HepG2 (cell line): Measurements from ENCODE around the gene ETFDH. TPM values are rescaled to one million over a fixed set of nuclear protein-coding genes. Genes with fewer than 3 reads are reported as not detected.

ENCODE experiments used
- ATAC-seq: fragments of 200-7000 bp; cut with Tn5 transposase; 3 replicates; pipeline ENCODE4 v1.9.1; 2020; ENCODE audit warnings: mild to moderate bottlenecking, moderate library complexity
- BruUV-seq: library from RNA; stranded (reverse); fragments of 400-500 nt; replicated peaks from 2 replicates; lab custom pipeline; 2021; lab: Mats Ljungman, UMichigan
- CTCF ChIA-PET: fragments of 300-600 bp; formaldehyde crosslinking; extraction: SDS; loops from one replicate; lab custom pipeline; 2021; ENCODE audit warnings: low total read pairs, inconsistent platforms, low intra/inter-chr PET ratio; lab: Yijun Ruan, JAX
- POLR2A ChIA-PET: fragments of 350-600 bp; sonication (Branson Sonifier 250); formaldehyde crosslinking; loops from one replicate; lab custom pipeline; 2020; ENCODE audit warnings: antibody characterized with exemption, inconsistent platforms; lab: Yijun Ruan, JAX
- DNase-seq: peaks from one replicate; pipeline ENCODE4 v3.0.0-alpha.2; 2015; ENCODE audit warnings: low spot score
- FAIRE-seq: peaks from 3 replicates; lab custom pipeline; 2011; peaks lifted over from hg19 to GRCh38; lab: Jason Lieb, UNC
- H2AFZ ChIP-seq: one replicate; pipeline ENCODE4 v1.6.1; 2011; ENCODE audit warnings: low read length, inconsistent platforms
- H3K27ac ChIP-seq: fragments of 300-600 bp; 3 replicates; pipeline ENCODE4 v1.8.0; 2011; ENCODE audit warnings: mixed run types, mild to moderate bottlenecking, mixed read lengths, low read length, inconsistent platforms; ENCODE audit not compliant: insufficient read depth; ENCODE audit errors: extremely low read length
- H3K27me3 ChIP-seq, 2 experiments: fragments of 200-600 bp in 1 of 2; 2 replicates in 1 of 2; 3 replicates in 1 of 2; pipeline versions ENCODE4 v1.6.0 to v1.8.0; 2011; ENCODE audit warnings: low read length in 2 of 2, mild to moderate bottlenecking in 2 of 2, moderate library complexity in 2 of 2, inconsistent platforms in 1 of 2; ENCODE audit not compliant: insufficient read depth in 2 of 2, control insufficient read depth in 1 of 2
- H3K36me3 ChIP-seq, 2 experiments: fragments of 200-600 bp in 1 of 2; replicated peaks in 1 of 2; 2 replicates in 1 of 2; 3 replicates in 1 of 2; pipeline versions ENCODE4 v1.5.1 to v1.8.0; 2011; ENCODE audit warnings: low read length in 2 of 2, inconsistent platforms in 1 of 2; ENCODE audit not compliant: insufficient read depth in 2 of 2, control insufficient read depth in 1 of 2
- H3K4me1 ChIP-seq: 2 replicates; pipeline ENCODE4 v1.5.1; 2012; ENCODE audit warnings: low read length, inconsistent platforms; ENCODE audit not compliant: insufficient read depth
- H3K4me2 ChIP-seq: 2 replicates; pipeline ENCODE4 v1.6.0; 2011; ENCODE audit warnings: low read depth, low read length, inconsistent platforms
- H3K4me3 ChIP-seq, 3 experiments: fragments of 200-600 bp in 1 of 3; sonication (generic), shearing (Covaris generic) in 1 of 3; replicated peaks in 1 of 3; 2 replicates each; pipeline ENCODE4 v1.5.1; 2011 to 2016; ENCODE audit warnings: low read length in 3 of 3, inconsistent platforms in 2 of 3, low read depth in 2 of 3, mild to moderate bottlenecking in 2 of 3, control low read depth in 1 of 3, mixed read lengths in 1 of 3; ENCODE audit not compliant: insufficient read depth in 1 of 3
- H3K79me2 ChIP-seq: one replicate; pipeline ENCODE4 v1.6.1; 2011; ENCODE audit warnings: low read length, inconsistent platforms; ENCODE audit not compliant: insufficient read depth
- H3K9ac ChIP-seq: 2 replicates; pipeline ENCODE4 v1.6.0; 2011; ENCODE audit warnings: mild to moderate bottlenecking, low read depth, low read length, inconsistent platforms; ENCODE audit not compliant: insufficient read depth
- H3K9me3 ChIP-seq: 2 replicates; pipeline ENCODE4 v1.5.1; 2012; ENCODE audit warnings: mild to moderate bottlenecking, low read length
- H4K20me1 ChIP-seq: 2 replicates; pipeline ENCODE4 v1.6.0; 2011; ENCODE audit warnings: inconsistent platforms, mild to moderate bottlenecking, low read length, moderate library complexity; ENCODE audit not compliant: insufficient read depth
- SMC3 ChIP-seq: IDR thresholded peaks from 2 replicates; pipeline ENCODE4 v1.6.1; 2011; ENCODE audit warnings: low read length, improper control_type of control experiment
- SRY ChIP-seq: sonication (generic); formaldehyde crosslinking; IDR thresholded peaks from 2 replicates; pipeline ENCODE4 v1.8.0; 2022; ENCODE audit warnings: mild to moderate bottlenecking, missing genetic modification reagents
- XRCC5 ChIP-seq: fragments of 200-400 bp; formaldehyde crosslinking; optimal IDR thresholded peaks from 2 replicates; pipeline ENCODE3; 2017; ENCODE audit warnings: mild to moderate bottlenecking, low read length
- ZBTB21 ChIP-seq: sonication (generic); formaldehyde crosslinking; IDR thresholded peaks from 2 replicates; pipeline ENCODE4 v1.4.0; 2020; ENCODE audit warnings: missing genetic modification reagents
- ZNF562 ChIP-seq: sonication (generic); formaldehyde crosslinking; IDR thresholded peaks from 2 replicates; pipeline ENCODE4 v1.8.0; 2022; ENCODE audit warnings: missing genetic modification reagents, borderline replicate concordance
- ZNF7 ChIP-seq: IDR thresholded peaks from 2 replicates; pipeline ENCODE4 v1.6.1; 2016; ENCODE audit warnings: missing biosample characterization, missing genetic modification reagents
- WGBS: methylation state at CpG from one replicate; pipeline ENCODE4 v1.1.6; 2017; ENCODE audit warnings: low lambda C conversion rate; 5-methylcytosine and 5-hydroxymethylcytosine counted together
- in situ Hi-C: cut with HindIII; loops from 2 replicates; pipeline ENCODE4 v1.10.0; 2017; ENCODE audit warnings: low pct_unique_long_range_greater_than_20kb; ENCODE audit not compliant: extremely low pct_ligation_motif_present
- intact Hi-C: fragments of 100-400 bp; cut with micrococcal nuclease; formaldehyde crosslinking; loops from one replicate; pipeline ENCODE4 v1.10.0; 2022; ENCODE audit not compliant: unreplicated experiment
- polyA plus RNA-seq, 8 experiments: library from polyadenylated mRNA; depleted of rRNA in 3 of 8; stranded (reverse) in 7 of 8; unstranded in 1 of 8; fragments of >200 nt; fragmentation: Illumina TruSeq in 4 of 8; extraction: Trizol in 4 of 8; gene quantifications; 2 replicates each; pipeline versions ENCODE4 v1.2.1 to v1.2.3, GENCODE V29; 2011 to 2016; ENCODE audit warnings: low read depth in 4 of 8, missing spikeins in 1 of 8, mixed read lengths in 1 of 8; ENCODE audit not compliant: insufficient read depth in 1 of 8
- total RNA-seq, 5 experiments: library from RNA; depleted of rRNA; stranded (reverse); fragments of >200 nt; fragmentation: Illumina TruSeq; extraction: Trizol; gene quantifications; 2 replicates each; pipeline ENCODE4 v1.2.3, GENCODE V29; 2016; ENCODE audit warnings: low read depth in 1 of 5
- TF ChIP-seq, protein P1 (sequence below): sonication (generic); formaldehyde crosslinking; IDR thresholded peaks from 2 replicates; pipeline ENCODE4 v1.8.1; 2022; ENCODE audit warnings: low read depth, mild to moderate bottlenecking, missing genetic modification reagents
- TF ChIP-seq, protein P2 (sequence below): sonication (generic); formaldehyde crosslinking; IDR thresholded peaks from 2 replicates; pipeline ENCODE4 v1.4.0; 2020; ENCODE audit warnings: mild to moderate bottlenecking, missing genetic modification reagents
- TF ChIP-seq, protein P3 (sequence below): sonication (generic); formaldehyde crosslinking; conservative IDR thresholded peaks from 2 replicates; pipeline ENCODE4 v1.4.0; 2020; ENCODE audit warnings: mild to moderate bottlenecking, missing genetic modification reagents, moderate library complexity

Gene ETFDH
- total and polyA plus RNA-seq, 2 of the 13 experiments (the other 11 are each of a cell fraction or from before 2014, with no cell fraction given): 14.7 to 17.8 TPM

DNA sequence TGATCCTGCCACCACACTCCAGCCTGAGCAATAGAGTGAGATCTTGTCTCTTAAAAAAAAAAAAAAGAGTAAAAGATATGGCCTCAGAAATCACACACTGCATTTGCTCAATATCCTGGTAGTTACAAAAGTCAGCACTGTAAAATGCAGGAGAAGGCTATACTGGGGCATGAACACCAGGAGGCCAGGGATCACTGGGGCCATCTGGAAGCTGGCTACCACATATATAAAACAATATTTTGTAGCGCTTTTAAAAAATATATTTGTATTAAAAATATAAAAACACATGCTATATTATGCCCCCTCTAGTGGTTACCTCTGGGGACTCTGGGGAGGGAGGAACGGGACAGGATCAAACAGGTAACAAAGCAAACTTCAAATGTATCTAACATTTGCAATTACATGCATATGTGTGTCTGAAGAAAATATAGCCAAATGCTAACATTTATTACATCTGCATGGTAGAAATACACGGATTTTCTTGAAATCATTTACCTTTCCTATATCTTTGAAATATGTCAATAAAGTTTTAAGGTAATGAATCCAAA, 4.4 kb upstream of the ETFDH start:
- FAIRE-seq (no peak), DNase-seq (peak; percentile 49), ATAC-seq (no peak)
- Histone ChIP-seq H3K79me2 (peaks cover 26% of the 10 kb centered on the region), H2AFZ (no peak overlapping the region), H3K9me3 (no peaks in the 10 kb centered on the region), H3K27ac (no peak overlapping the region), H3K27me3 (no peaks in the 10 kb centered on the region), H4K20me1 (no peaks in the 10 kb centered on the region), H3K9ac (no peak overlapping the region), H3K4me2 (no peak overlapping the region), H3K4me1 (peaks cover 16% of the 10 kb centered on the region), H3K4me3 (no peak overlapping the region), H3K36me3 (no peaks in the 10 kb centered on the region)
- 44% methylated on average over 3 of the region's 3 CpGs for WGBS
- BruUV-seq: no TSS peak
- intact Hi-C loops (loop anchor here (5.0 kb wide), 1 partner anchor 535 kb away; no protein-coding TSS in a partner anchor), in situ Hi-C loops (no loop called here)
- POLR2A ChIA-PET: interaction anchor here (0.7 kb wide), 1 partner anchor 1998 kb away, joined by 3 read pairs; no protein-coding TSS in a partner anchor
- CTCF ChIA-PET: interaction anchor here (1.4 kb wide), 1 partner anchor 535 kb away, joined by 6 read pairs; no protein-coding TSS in a partner anchor
- TF ChIP-seq ZBTB21 (CRISPR knock-in tag) (no peak), ZNF7 (CRISPR knock-in tag) (peak; percentile 99), SRY (no peak), XRCC5 (peak; percentile 49), ZNF562 (CRISPR knock-in tag) (no peak), SMC3 (peak; percentile 58)
- TF ChIP-seq, protein P1, sequence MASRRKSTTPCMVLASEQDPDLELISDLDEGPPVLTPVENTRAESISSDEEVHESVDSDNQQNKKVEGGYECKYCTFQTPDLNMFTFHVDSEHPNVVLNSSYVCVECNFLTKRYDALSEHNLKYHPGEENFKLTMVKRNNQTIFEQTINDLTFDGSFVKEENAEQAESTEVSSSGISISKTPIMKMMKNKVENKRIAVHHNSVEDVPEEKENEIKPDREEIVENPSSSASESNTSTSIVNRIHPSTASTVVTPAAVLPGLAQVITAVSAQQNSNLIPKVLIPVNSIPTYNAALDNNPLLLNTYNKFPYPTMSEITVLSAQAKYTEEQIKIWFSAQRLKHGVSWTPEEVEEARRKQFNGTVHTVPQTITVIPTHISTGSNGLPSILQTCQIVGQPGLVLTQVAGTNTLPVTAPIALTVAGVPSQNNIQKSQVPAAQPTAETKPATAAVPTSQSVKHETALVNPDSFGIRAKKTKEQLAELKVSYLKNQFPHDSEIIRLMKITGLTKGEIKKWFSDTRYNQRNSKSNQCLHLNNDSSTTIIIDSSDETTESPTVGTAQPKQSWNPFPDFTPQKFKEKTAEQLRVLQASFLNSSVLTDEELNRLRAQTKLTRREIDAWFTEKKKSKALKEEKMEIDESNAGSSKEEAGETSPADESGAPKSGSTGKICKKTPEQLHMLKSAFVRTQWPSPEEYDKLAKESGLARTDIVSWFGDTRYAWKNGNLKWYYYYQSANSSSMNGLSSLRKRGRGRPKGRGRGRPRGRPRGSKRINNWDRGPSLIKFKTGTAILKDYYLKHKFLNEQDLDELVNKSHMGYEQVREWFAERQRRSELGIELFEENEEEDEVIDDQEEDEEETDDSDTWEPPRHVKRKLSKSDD: no peak
- TF ChIP-seq, protein P2, sequence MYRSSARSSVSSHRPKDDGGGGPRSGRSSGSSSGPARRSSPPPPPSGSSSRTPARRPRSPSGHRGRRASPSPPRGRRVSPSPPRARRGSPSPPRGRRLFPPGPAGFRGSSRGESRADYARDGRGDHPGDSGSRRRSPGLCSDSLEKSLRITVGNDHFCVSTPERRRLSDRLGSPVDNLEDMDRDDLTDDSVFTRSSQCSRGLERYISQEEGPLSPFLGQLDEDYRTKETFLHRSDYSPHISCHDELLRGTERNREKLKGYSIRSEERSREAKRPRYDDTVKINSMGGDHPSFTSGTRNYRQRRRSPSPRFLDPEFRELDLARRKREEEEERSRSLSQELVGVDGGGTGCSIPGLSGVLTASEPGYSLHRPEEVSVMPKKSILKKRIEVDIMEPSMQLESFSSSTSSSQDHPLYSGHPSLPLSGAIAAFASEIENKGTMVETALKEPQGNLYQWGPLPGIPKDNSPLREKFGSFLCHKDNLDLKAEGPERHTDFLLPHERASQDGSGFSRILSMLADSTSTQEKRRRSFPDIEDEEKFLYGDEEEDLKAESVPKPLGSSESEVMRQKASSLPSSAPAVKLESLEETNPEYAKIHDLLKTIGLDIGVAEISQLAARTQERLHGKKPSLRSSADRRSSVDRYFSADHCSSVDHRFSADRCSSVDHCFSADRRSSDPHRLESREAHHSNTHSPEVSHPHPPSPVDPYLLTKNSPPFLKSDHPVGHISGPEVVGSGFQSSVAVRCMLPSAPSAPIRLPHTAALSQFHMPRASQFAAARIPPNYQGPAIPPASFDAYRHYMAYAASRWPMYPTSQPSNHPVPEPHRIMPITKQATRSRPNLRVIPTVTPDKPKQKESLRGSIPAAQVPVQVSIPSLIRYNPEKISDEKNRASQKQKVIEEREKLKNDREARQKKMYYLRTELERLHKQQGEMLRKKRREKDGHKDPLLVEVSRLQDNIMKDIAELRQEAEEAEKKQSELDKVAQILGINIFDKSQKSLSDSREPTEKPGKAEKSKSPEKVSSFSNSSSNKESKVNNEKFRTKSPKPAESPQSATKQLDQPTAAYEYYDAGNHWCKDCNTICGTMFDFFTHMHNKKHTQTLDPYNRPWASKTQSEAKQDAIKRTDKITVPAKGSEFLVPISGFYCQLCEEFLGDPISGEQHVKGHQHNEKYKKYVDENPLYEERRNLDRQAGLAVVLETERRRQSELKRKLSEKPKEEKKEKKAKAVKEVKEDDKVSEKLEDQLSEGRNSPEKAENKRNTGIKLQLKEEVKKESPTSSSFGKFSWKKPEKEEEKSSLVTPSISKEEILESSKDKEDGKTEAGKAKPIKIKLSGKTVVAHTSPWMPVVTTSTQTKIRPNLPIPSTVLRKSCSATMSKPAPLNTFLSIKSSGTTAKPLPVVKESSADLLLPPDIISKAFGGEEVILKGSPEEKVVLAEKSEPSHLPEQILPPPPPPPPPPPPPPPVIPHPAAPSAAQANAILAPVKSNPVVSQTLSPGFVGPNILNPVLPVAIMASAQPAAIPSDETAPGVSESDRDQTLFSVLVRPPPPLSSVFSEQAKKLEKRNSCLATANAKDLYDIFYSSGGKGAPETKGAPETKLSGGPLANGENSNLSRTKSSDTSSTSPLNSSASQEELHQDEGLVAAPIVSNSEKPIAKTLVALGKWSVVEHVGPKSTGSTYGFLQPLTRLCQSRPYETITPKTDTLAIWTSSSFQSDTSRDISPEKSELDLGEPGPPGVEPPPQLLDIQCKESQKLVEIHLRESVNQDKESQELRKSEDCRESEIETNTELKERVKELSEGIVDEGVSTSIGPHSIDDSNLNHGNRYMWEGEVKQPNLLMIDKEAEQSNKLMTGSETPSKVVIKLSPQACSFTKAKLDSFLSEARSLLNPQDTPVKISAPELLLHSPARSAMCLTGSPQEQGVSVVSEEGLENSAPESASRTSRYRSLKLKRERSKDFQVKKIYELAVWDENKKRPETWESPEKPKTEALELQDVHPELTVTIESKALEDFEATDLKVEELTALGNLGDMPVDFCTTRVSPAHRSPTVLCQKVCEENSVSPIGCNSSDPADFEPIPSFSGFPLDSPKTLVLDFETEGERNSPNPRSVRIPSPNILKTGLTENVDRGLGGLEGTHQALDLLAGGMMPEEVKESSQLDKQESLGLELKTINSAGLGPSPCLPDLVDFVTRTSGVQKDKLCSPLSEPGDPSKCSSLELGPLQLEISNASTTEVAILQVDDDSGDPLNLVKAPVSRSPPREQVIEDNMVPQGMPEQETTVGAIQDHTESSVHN: no peak
- TF ChIP-seq, protein P3, sequence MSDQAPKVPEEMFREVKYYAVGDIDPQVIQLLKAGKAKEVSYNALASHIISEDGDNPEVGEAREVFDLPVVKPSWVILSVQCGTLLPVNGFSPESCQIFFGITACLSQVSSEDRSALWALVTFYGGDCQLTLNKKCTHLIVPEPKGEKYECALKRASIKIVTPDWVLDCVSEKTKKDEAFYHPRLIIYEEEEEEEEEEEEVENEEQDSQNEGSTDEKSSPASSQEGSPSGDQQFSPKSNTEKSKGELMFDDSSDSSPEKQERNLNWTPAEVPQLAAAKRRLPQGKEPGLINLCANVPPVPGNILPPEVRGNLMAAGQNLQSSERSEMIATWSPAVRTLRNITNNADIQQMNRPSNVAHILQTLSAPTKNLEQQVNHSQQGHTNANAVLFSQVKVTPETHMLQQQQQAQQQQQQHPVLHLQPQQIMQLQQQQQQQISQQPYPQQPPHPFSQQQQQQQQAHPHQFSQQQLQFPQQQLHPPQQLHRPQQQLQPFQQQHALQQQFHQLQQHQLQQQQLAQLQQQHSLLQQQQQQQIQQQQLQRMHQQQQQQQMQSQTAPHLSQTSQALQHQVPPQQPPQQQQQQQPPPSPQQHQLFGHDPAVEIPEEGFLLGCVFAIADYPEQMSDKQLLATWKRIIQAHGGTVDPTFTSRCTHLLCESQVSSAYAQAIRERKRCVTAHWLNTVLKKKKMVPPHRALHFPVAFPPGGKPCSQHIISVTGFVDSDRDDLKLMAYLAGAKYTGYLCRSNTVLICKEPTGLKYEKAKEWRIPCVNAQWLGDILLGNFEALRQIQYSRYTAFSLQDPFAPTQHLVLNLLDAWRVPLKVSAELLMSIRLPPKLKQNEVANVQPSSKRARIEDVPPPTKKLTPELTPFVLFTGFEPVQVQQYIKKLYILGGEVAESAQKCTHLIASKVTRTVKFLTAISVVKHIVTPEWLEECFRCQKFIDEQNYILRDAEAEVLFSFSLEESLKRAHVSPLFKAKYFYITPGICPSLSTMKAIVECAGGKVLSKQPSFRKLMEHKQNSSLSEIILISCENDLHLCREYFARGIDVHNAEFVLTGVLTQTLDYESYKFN (CRISPR knock-in tag): no peak
